CMK (cell line): ENCODE data around the gene DISC1.
"Not testable (repeated sequence)": the region's sequence is repeated elsewhere in the genome, so short reads cannot be mapped to it uniquely, and the experiment has no call there.

Experiments used
- DNase-seq: peaks from one replicate; pipeline ENCODE4 v3.0.0-alpha.2; 2010; ENCODE audit warnings: low read depth

The DISC1 gene

DNA sequence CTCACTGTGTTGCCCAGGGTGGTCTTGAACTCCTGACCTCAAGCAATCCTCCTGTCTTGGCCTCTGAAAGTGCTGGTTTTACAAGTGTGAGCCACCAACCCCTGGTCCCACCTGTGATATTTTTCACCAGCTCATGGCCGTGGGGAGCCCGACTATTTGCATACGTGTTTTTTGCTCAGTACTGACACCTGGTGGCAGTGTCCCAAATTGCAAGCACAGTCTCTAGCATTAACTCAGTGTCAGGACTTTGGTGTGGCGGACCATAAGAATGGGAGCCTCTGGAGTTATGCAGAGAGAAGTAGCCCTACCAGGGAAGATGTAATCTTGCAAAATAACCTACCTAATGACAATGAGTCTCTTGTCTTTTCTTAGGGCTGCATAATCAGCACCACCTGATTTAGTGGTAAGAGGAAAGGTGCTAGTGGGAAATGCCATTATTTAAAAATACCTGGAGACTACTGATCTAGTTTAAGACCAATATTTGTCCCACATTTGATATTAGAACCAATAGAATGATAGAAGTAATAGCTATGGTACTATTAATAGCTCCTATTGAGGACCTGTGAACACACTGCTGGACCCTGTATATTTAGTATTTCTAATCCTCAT, 305.4 kb downstream of the DISC1 start:
- DNase-seq, result peak; percentile 56

- no peak for DNase-seq
Measured at GRCh38 chr1:231933711-231934626, 307.4 kb downstream of the DISC1 start.

DNA sequence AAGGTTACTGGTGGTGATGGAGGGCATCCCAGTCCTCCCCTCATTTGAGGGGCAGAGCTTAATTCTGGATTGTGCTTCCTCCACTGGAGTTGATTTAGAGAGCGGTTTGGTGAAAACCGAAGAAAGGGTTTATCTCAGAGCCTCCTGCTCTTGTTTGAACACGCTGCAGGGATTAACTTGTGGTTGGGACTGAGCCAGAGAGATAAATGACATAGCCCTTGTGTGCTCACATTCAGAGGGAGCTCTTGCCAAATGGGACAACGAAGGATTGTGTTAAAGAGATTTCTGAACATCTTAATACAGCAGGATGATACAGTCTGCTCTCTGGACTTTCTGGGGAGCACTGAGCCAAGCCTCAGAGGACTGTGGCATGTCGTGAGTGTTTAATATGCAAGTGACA, 308.2 kb downstream of the DISC1 start:
- DNase-seq, result peak; percentile 18

- no peak for DNase-seq
Measured at GRCh38 chr1:231935856-231936255, 309.3 kb downstream of the DISC1 start.

- DNase-seq, result no peak
Measured at GRCh38 chr1:231936983-231937775, 310.6 kb downstream of the DISC1 start.

GRCh38 chr1:231938211-231938610, 311.6 kb downstream of the DISC1 start:
- no peak for DNase-seq

GRCh38 chr1:231938711-231939110, 312.1 kb downstream of the DISC1 start:
- no peak for DNase-seq

DNA sequence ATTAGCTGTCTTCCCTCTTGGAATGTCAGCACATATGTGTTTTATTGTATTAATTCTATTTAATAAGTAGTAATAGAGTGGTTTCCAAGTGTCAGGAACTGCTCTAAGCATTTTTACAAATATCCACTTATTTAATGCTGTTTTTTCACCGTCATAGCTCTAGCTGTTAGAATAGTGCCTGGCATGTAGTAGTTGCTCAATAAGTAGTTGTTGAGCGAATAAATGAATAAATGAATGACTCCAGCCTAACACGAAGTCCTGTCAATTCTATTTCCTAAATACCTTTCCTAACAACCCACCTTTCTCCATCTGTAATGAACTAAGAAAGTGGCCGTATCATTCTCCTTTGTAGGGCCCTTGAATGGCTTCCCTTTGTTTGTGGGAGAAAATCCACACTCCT, 312.5 kb downstream of the DISC1 start:
- no peak for DNase-seq

GRCh38 chr1:231940116-231940515, 313.5 kb downstream of the DISC1 start:
- no peak for DNase-seq

DNA sequence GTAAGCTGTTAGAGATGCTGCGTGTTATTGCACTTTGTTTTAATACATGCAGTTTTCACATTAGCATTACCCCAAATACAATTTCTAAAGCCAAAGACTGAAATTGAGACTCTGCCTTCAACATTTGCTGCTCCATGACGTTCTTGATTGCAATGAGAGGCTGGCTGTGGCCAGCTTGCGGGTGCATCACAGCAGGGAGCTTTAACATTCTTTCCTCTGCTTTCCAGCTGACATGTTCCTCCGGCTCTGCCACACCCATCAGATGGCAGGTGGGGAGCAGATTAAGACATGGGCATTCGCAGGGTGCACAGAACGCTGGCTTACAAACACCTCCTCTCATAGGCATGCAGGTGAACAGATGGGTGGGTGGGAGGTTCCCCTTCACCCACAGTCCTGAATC, 314.1 kb downstream of the DISC1 start:
- no peak for DNase-seq

DNA sequence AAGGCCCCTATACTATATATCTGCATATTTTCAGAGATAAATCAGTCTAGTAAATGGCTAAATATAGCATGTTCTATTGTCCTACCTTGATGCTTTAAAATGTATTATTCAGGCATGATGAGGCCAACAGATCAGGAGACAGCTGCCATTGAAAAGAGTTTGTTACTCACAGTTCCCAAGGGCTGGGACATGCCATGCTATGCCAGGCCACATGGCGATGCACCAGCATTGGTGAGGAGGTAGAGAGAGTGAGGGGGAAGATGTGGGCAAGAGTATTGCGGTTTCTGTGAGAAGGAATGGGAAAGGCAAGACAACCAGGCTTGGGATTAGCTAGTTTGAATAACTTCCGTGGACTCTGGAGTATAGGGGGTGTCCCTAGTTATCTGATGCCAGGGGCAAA, 316.5 kb downstream of the DISC1 start:
- DNase-seq, result no peak

- not testable (repeated sequence) for DNase-seq
Measured at GRCh38 chr1:231948102-231948501, 321.5 kb downstream of the DISC1 start.

- DNase-seq, result no peak
Measured at GRCh38 chr1:231949277-231950091, 322.9 kb downstream of the DISC1 start.

- no peak for DNase-seq
Measured at GRCh38 chr1:231950331-231951128, 323.9 kb downstream of the DISC1 start.

DNA sequence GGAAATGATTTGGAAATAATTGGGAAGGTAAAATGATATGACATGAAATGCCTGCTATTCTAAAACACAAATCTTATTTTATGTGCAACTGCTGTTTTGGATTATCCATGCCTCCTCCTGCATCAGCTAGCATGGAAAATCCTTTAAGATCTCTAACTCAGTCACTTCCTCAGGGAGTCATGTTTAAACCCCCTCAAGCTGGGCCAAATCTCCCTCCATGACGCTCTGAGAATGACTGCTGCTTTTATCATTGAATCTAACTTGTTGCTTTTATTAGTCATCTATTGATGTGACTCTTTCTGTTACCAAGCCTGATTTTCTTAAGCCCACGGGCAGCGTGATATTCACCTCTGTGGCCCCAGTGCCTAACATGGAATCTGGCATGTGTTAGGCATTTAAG, 324.8 kb downstream of the DISC1 start:
- DNase-seq, result no peak

- DNase-seq, result no peak
Measured at GRCh38 chr1:231952154-231952553, 325.6 kb downstream of the DISC1 start.

DNA sequence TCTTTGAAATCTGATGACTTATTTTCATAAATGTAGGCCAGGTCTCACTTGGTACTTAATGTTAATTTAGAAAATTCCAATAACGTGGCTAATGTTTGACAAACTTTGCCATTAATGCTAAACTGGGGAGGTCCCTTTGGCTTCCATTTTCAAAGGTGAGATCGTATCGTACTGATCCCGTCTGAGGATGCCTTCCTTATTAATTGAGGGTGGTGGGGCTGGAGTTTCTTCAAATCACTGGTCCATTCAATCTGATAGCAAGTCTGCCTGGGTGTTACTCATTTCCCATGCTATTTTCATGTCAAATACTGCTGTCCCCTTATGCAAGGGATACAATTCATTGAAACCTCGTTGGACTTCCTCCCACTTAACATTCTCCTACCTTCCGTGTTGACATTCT, 327.1 kb downstream of the DISC1 start:
- DNase-seq, result no peak

- no peak for DNase-seq
Measured at GRCh38 chr1:231954751-231955150, 328.2 kb downstream of the DISC1 start.

- DNase-seq, result no peak
Measured at GRCh38 chr1:231957359-231957758, 330.8 kb downstream of the DISC1 start.

GRCh38 chr1:231958448-231958847, 331.9 kb downstream of the DISC1 start:
- DNase-seq, result no peak
